Measurements from ENCODE around the gene DLGAP3. TPM values are rescaled to one million over a fixed set of nuclear protein-coding genes. Genes with fewer than 3 reads are reported as not detected.
A peak's percentile ranks its signal among the peaks of the same experiment; 100 is the strongest.

Gene DLGAP3
- total and polyA plus RNA-seq, 2 of the 13 experiments (the other 11 are each of a cell fraction or from before 2014, with no cell fraction given) = 0.03 to 0.04 TPM

DNA sequence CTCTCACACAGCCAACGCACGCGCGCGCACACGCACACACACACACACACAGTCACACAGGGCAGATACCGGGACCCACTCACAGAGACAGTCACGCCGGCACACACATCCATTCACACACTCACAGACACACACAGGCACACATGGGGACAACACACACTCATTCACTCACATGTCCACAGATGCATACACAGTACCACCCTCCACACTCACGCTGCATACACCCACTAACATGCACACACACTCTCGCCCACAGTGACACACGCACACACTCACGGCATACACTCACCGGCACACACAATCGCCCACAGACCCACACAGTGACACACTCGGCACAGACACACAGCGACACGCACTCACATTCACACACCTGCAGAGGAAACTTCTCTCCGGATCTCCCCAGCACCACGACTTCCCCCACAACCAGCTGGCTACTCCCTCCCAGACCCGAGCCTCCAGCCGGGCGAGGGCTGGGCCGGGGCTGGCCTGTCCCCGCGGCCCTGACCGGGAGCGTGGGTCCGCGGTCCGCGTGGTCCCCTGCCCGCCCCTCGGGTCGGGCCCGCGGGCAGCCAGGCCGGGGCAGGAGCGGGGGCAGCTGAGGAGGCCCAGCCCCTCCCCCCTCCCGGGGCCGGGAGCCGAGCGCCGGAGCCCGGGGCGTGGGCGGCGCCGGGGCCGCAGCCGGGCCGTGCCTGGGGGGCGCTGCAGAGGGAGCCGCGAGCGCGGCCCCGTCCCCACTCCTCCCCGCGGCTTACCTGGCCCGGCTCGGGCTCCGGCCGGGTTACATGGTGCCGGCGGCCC is 552 bp downstream of the DLGAP3 start (continued):
- TF ChIP-seq, protein P1, sequence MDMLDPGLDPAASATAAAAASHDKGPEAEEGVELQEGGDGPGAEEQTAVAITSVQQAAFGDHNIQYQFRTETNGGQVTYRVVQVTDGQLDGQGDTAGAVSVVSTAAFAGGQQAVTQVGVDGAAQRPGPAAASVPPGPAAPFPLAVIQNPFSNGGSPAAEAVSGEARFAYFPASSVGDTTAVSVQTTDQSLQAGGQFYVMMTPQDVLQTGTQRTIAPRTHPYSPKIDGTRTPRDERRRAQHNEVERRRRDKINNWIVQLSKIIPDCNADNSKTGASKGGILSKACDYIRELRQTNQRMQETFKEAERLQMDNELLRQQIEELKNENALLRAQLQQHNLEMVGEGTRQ (IDR thresholded peaks at IDR 0.05; ENCODE audit: low read depth, low read length) = no peak
- TF ChIP-seq, protein P1 (CRISPR knock-in tag; IDR thresholded peaks at IDR 0.05; ENCODE audit: borderline replicate concordance) = no peak
- no peak for TF ChIP-seq CREM (IDR thresholded peaks at IDR 0.05)
- no peak for TF ChIP-seq CREM (CRISPR knock-in tag; IDR thresholded peaks at IDR 0.05)
- no peak for TF ChIP-seq RELA (CRISPR knock-in tag; IDR thresholded peaks at IDR 0.05)
- TF ChIP-seq KLF11 (CRISPR knock-in tag; IDR thresholded peaks at IDR 0.05) = no peak
- peak; percentile 40; the same call in 1 of the 2 replicates for TF ChIP-seq MTA1 (CRISPR knock-in tag; IDR thresholded peaks at IDR 0.05; ENCODE audit: borderline replicate concordance)
- TF ChIP-seq HCFC1 (IDR thresholded peaks at IDR 0.05; ENCODE audit: low read depth, low read length) = no peak
- TF ChIP-seq, protein P2, sequence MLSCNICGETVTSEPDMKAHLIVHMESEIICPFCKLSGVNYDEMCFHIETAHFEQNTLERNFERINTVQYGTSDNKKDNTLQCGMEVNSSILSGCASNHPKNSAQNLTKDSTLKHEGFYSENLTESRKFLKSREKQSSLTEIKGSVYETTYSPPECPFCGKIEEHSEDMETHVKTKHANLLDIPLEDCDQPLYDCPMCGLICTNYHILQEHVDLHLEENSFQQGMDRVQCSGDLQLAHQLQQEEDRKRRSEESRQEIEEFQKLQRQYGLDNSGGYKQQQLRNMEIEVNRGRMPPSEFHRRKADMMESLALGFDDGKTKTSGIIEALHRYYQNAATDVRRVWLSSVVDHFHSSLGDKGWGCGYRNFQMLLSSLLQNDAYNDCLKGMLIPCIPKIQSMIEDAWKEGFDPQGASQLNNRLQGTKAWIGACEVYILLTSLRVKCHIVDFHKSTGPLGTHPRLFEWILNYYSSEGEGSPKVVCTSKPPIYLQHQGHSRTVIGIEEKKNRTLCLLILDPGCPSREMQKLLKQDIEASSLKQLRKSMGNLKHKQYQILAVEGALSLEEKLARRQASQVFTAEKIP (CRISPR knock-in tag; IDR thresholded peaks at IDR 0.05; ENCODE audit: borderline replicate concordance) = no peak
- TF ChIP-seq PCBP2 (optimal IDR thresholded peaks at IDR 0.05; ENCODE audit: low read depth, low read length, poor library complexity, severe bottlenecking) = no peak
- no peak for TF ChIP-seq MAZ (IDR thresholded peaks at IDR 0.05; ENCODE audit: borderline replicate concordance, low read depth, low read length)
- TF ChIP-seq MAZ (CRISPR knock-in tag; IDR thresholded peaks at IDR 0.05; ENCODE audit: low read depth) = 0 out of 2 replicates have a peak, but pooled peaks have one; percentile 11
- TF ChIP-seq DMTF1 (CRISPR knock-in tag; IDR thresholded peaks at IDR 0.05) = no peak
- peak; percentile 60; the same call in 1 of the 2 replicates for TF ChIP-seq ZNF646 (CRISPR knock-in tag; IDR thresholded peaks at IDR 0.05)

Measured in HepG2 (cell line).